A549 (cell line): Measurements from ENCODE around the gene LRRC4C. TPM values are rescaled to one million over a fixed set of nuclear protein-coding genes. Genes with fewer than 3 reads are reported as not detected.

Experiments
- ATAC-seq, 2 experiments: fragments of 200-7000 bp in 1 of 2; fragments of >200 bp in 1 of 2; cut with Nextera tagmentation in 1 of 2; cut with Tn5 transposase in 1 of 2; 3 replicates each; pipeline versions ENCODE4 v1.8.0 to v1.9.1; 2018 to 2020; ENCODE audit warnings: mild to moderate bottlenecking in 1 of 2, moderate library complexity in 1 of 2
- CTCF ChIA-PET: fragments of 300-600 bp; sonication (Branson Sonifier 250); formaldehyde crosslinking; extraction: SDS; loops from one replicate; lab custom pipeline; 2021; ENCODE audit warnings: antibody characterized with exemption, inconsistent platforms; lab: Yijun Ruan, JAX
- POLR2A ChIA-PET: fragments of 350-600 bp; formaldehyde crosslinking; extraction: SDS; loops from one replicate; lab custom pipeline; 2021; ENCODE audit warnings: antibody characterized with exemption, inconsistent platforms; lab: Yijun Ruan, JAX
- DNase-seq, 2 experiments: peaks; one replicate each; pipeline versions ENCODE4 v3.0.0 to v3.0.0-alpha.2; 2011 to 2016; ENCODE audit warnings: low read depth in 1 of 2, low spot score in 1 of 2
- FAIRE-seq: peaks from 2 replicates; lab custom pipeline; 2011; peaks lifted over from hg19 to GRCh38; lab: Jason Lieb, UNC
- H3K27ac ChIP-seq, 2 experiments: fragments of >200 bp; sonication (Bioruptor Twin); formaldehyde crosslinking; 3 replicates each; pipeline ENCODE4 v1.5.1; 2016 to 2017
- H3K4me1 ChIP-seq: fragments of >200 bp; sonication (Bioruptor Twin); formaldehyde crosslinking; 3 replicates; pipeline ENCODE4 v1.6.1; 2016
- H3K4me2 ChIP-seq: fragments of >200 bp; sonication (Bioruptor Twin); formaldehyde crosslinking; 3 replicates; pipeline ENCODE4 v1.6.1; 2016
- H3K4me3 ChIP-seq: fragments of >200 bp; sonication (Bioruptor Twin); formaldehyde crosslinking; 3 replicates; pipeline ENCODE4 v1.5.1; 2016
- H3K9me3 ChIP-seq: fragments of >200 bp; sonication (Bioruptor Twin); formaldehyde crosslinking; 3 replicates; pipeline ENCODE4 v1.6.1; 2016
- BHLHE40 ChIP-seq: IDR thresholded peaks from 2 replicates; pipeline ENCODE4 v1.6.1; 2012; ENCODE audit warnings: low read depth, low read length, inconsistent platforms
- CHD2 ChIP-seq: fragments of 150-350 bp; IDR thresholded peaks from 2 replicates; pipeline ENCODE4 v1.6.1; 2014; ENCODE audit warnings: low read length; ENCODE audit not compliant: partially characterized antibody
- ESRRA ChIP-seq: fragments of 150-350 bp; IDR thresholded peaks from 2 replicates; pipeline ENCODE4 v1.6.1; 2014; ENCODE audit warnings: mild to moderate bottlenecking, low read length, borderline replicate concordance
- FOSB ChIP-seq: fragments of 250-450 bp; sonication (Bioruptor Pico); IDR thresholded peaks from 2 replicates; pipeline ENCODE4 v1.5.0; 2020; ENCODE audit warnings: mild to moderate bottlenecking, moderate library complexity
- FOXS1 ChIP-seq: fragments of 250-450 bp; sonication (Bioruptor Pico); IDR thresholded peaks from 2 replicates; pipeline ENCODE4 v1.5.0; 2020; ENCODE audit warnings: mild to moderate bottlenecking, moderate library complexity
- HDAC2 ChIP-seq: fragments of 200-600 bp; sonication (generic); IDR thresholded peaks from 2 replicates; pipeline ENCODE4 v1.6.1; 2016
- HMGXB4 ChIP-seq: fragments of 250-450 bp; sonication (Bioruptor Pico); IDR thresholded peaks from 2 replicates; pipeline ENCODE4 v1.5.0; 2021; ENCODE audit warnings: mild to moderate bottlenecking, moderate library complexity, borderline replicate concordance
- HOXB5 ChIP-seq: fragments of 250-450 bp; sonication (Bioruptor Pico); IDR thresholded peaks from 2 replicates; pipeline ENCODE4 v1.5.0; 2020; ENCODE audit warnings: mild to moderate bottlenecking, moderate library complexity
- NPAS2 ChIP-seq: fragments of 250-450 bp; sonication (Bioruptor Pico); IDR thresholded peaks from 2 replicates; pipeline ENCODE4 v1.8.0; 2022; ENCODE audit warnings: mild to moderate bottlenecking, moderate library complexity, borderline replicate concordance
- NR3C1 ChIP-seq: fragments of >200 bp; sonication (Bioruptor Twin); formaldehyde crosslinking; IDR thresholded peaks from 3 replicates; pipeline ENCODE4 v1.6.1; 2017
- POLR2A ChIP-seq: IDR thresholded peaks from 2 replicates; pipeline ENCODE4 v1.6.1; 2012; ENCODE audit warnings: mild to moderate bottlenecking, low read length
- RAD21 ChIP-seq, 2 experiments: fragments of >200 bp in 1 of 2; sonication (Bioruptor Twin) in 1 of 2; formaldehyde crosslinking in 1 of 2; IDR thresholded peaks in 1 of 2; conservative IDR thresholded peaks in 1 of 2; 2 replicates in 1 of 2; 3 replicates in 1 of 2; pipeline ENCODE4 v1.6.1; 2012 to 2018; ENCODE audit warnings: inconsistent platforms in 1 of 2
- RARB ChIP-seq: fragments of 250-450 bp; sonication (Bioruptor Pico); IDR thresholded peaks from 2 replicates; pipeline ENCODE4 v1.8.0; 2021; ENCODE audit warnings: mild to moderate bottlenecking, moderate library complexity
- SMC3 ChIP-seq: fragments of >200 bp; sonication (Bioruptor Twin); formaldehyde crosslinking; IDR thresholded peaks from 3 replicates; pipeline ENCODE4 v1.6.1; 2018; ENCODE audit warnings: inconsistent platforms
- TP53 ChIP-seq: fragments of 250-450 bp; sonication (Bioruptor Pico); IDR thresholded peaks from 2 replicates; pipeline ENCODE4 v1.5.0; 2021; ENCODE audit warnings: mild to moderate bottlenecking, moderate library complexity
- ZNF302 ChIP-seq: fragments of 250-450 bp; sonication (Bioruptor Pico); IDR thresholded peaks from 2 replicates; pipeline ENCODE4 v1.9.0; 2021; ENCODE audit warnings: inconsistent platforms, mild to moderate bottlenecking, moderate library complexity
- WGBS: methylation state at CpG from one replicate; pipeline ENCODE4 v1.1.6; 2017; ENCODE audit errors: missing lambda C conversion rate; 5-methylcytosine and 5-hydroxymethylcytosine counted together
- polyA plus RNA-seq, 4 experiments: library from polyadenylated mRNA; depleted of rRNA in 3 of 4; stranded (reverse); fragments of >200 nt; fragmentation: RNase III in 1 of 4; extraction: RNeasy Plus Mini Kit Qiagen cat#74134 plus additional on column Dnase treatment in 1 of 4; gene quantifications; 2 replicates in 3 of 4; 3 replicates in 1 of 4; pipeline ENCODE4 v1.2.3, GENCODE V29; 2011 to 2017

LRRC4C gene
- polyA plus RNA-seq, 2 of the 4 experiments (the other 2 are of a cell fraction), result not detected

GRCh38 chr11:40132912-40133311, 1326.5 kb downstream of the LRRC4C start:
- ATAC-seq, result no peak
- CTCF ChIA-PET, result no interaction called here
- Histone ChIP-seq H3K4me2 (no peak overlapping the region), H3K9me3 (no peaks in the 10 kb centered on the region), H3K4me3 (no peak overlapping the region), H3K27ac (no peak overlapping the region), H3K4me1 (no peaks in the 10 kb centered on the region)
- POLR2A ChIA-PET, result no interaction called here
- no peak for TF ChIP-seq NPAS2 (CRISPR knock-in tag)
- no peak for TF ChIP-seq ESRRA
- no peak for TF ChIP-seq FOSB (CRISPR knock-in tag)
- no peak for TF ChIP-seq ZNF302 (CRISPR knock-in tag)
- TF ChIP-seq HOXB5 (CRISPR knock-in tag), result no peak
- no peak for TF ChIP-seq TP53 (CRISPR knock-in tag)
- no peak for FAIRE-seq
- no peak for DNase-seq
- 26% methylated on average over 3 of the region's 3 CpGs for WGBS

- POLR2A ChIA-PET, result no interaction called here
- no peak for FAIRE-seq
- no peak for DNase-seq
- no peak for TF ChIP-seq HDAC2
- TF ChIP-seq RARB, result no peak
- no peak for TF ChIP-seq POLR2A
- no peak for TF ChIP-seq BHLHE40
- no peak for TF ChIP-seq RAD21 (conservative IDR thresholded peaks at IDR 0.05 in 1 of 2, IDR thresholded peaks at IDR 0.05 in 1 of 2)
- TF ChIP-seq, all 56 proteins: peak for 0
- H3K4me2 ChIP-seq, result no peak overlapping the region
- no peaks in the 10 kb centered on the region for H3K4me1 ChIP-seq
- CTCF ChIA-PET, result no interaction called here
- no peak overlapping the region for H3K4me3 ChIP-seq
- no peaks in the 10 kb centered on the region for H3K9me3 ChIP-seq
- ATAC-seq, result no peak
- no peak overlapping the region for H3K27ac ChIP-seq
- 17% methylated on average over 1 of the region's 1 CpG for WGBS
Observed at GRCh38 chr11:40130427-40130826, 1329.0 kb downstream of the LRRC4C start.

GRCh38 chr11:40129266-40129665, 1330.2 kb downstream of the LRRC4C start:
- Histone ChIP-seq H3K4me3 (no peak overlapping the region), H3K4me2 (no peak overlapping the region), H3K4me1 (no peaks in the 10 kb centered on the region), H3K27ac (no peak overlapping the region), H3K9me3 (no peaks in the 10 kb centered on the region)
- TF ChIP-seq CHD2 (no peak), SMC3 (0 out of 3 replicates have a peak, but pooled peaks have one; percentile 12), FOXS1 (CRISPR knock-in tag) (no peak), NR3C1 (no peak), HMGXB4 (no peak)
- POLR2A ChIA-PET, result no interaction called here
- FAIRE-seq (no peak), ATAC-seq (no peak), DNase-seq (peak in 1 of 2 experiments; percentile 9)
- CTCF ChIA-PET, result no interaction called here
- WGBS, result 6% methylated on average over 1 of the region's 1 CpG

GRCh38 chr11:40125054-40125453, 1334.4 kb downstream of the LRRC4C start:
- FAIRE-seq (no peak), ATAC-seq (no peak), DNase-seq (no peak)
- Histone ChIP-seq H3K4me3 (no peak overlapping the region), H3K9me3 (no peaks in the 10 kb centered on the region), H3K4me2 (no peak overlapping the region), H3K4me1 (no peaks in the 10 kb centered on the region), H3K27ac (no peak overlapping the region)
- ChIA-PET CTCF (interaction anchor here (0.6 to 0.7 kb wide), 2 partner anchors 11 to 1499 kb away, joined by 3 read pairs; no protein-coding TSS in a partner anchor), POLR2A (no interaction called here)
- TF ChIP-seq HMGXB4 (no peak), RAD21 (conservative IDR thresholded peaks at IDR 0.05 in 1 of 2, IDR thresholded peaks at IDR 0.05 in 1 of 2) (0 out of 5 replicates have a peak, but pooled peaks of 1 of the 2 experiments have one; percentile 13)
- WGBS, result 6% methylated on average over 1 of the region's 1 CpG
